Gastrocnemius medialis (tissue), 4 donors: ENCODE data around the gene CNIH3. TPM values are rescaled to one million over a fixed set of nuclear protein-coding genes. Genes with fewer than 3 reads are reported as not detected.

Source experiments
- ATAC-seq, 2 donors: fragments of 150-250 bp; one replicate each; pipeline ENCODE4 v1.9.1; 2016
- DNase-seq, 2 donors: peaks; one replicate each; pipeline ENCODE4 v3.0.0-alpha.2; 2019
- H3K27ac ChIP-seq, 4 donors: fragments of 200-600 bp; sonication (generic); 1 replicate in 1 of 4; 2 replicates in 3 of 4; pipeline ENCODE4 v1.5.1; 2016 to 2018; ENCODE audit warnings: mild to moderate bottlenecking in 2 of 4, moderate library complexity in 1 of 4
- H3K27me3 ChIP-seq, 3 donors: fragments of 200-600 bp; sonication (generic) in 2 of 3; 1 replicate in 1 of 3; 2 replicates in 2 of 3; pipeline versions ENCODE4 v1.5.1 to v1.6.0; 2016 to 2019; ENCODE audit warnings: mild to moderate bottlenecking in 1 of 3, moderate library complexity in 1 of 3
- H3K36me3 ChIP-seq, 2 donors: fragments of 200-600 bp; sonication (generic) in 1 of 2; one replicate each; pipeline ENCODE4 v1.5.1; 2017 to 2018
- H3K4me1 ChIP-seq, 2 donors: fragments of 200-600 bp; sonication (generic) in 1 of 2; one replicate each; pipeline ENCODE4 v1.5.1; 2016 to 2017; ENCODE audit warnings: mild to moderate bottlenecking in 2 of 2
- H3K4me3 ChIP-seq, 4 donors: fragments of 200-600 bp; sonication (generic) in 3 of 4; 1 replicate in 1 of 4; 2 replicates in 3 of 4; pipeline ENCODE4 v1.5.1; 2016 to 2019; ENCODE audit warnings: mild to moderate bottlenecking in 2 of 4
- H3K9me3 ChIP-seq, 3 donors: fragments of 200-600 bp; sonication (generic) in 2 of 3; 1 replicate in 1 of 3; 2 replicates in 2 of 3; pipeline ENCODE4 v1.5.1; 2016 to 2019
- POLR2A ChIP-seq, 2 donors: fragments of 450-650 bp; IDR thresholded peaks; one replicate each; pipeline ENCODE4 v1.6.1; 2017; ENCODE audit warnings: antibody characterized with exemption in 2 of 2, mild to moderate bottlenecking in 2 of 2, moderate library complexity in 2 of 2
- in situ Hi-C, 4 donors: fragments of 200-750 bp; cut with MboI; loops; one replicate each; pipeline versions ENCODE4 v1.15.0 to v1.8.0; 2017; ENCODE audit warnings: low sequenced_read_pairs in 4 of 4
- intact Hi-C: fragments of 100-400 bp; cut with DNase I; formaldehyde crosslinking; loops from one replicate; pipeline ENCODE4 v1.15.1; 2023; ENCODE audit warnings: low total_unique reads
- total RNA-seq, 4 donors: library from RNA; depleted of rRNA; stranded (reverse); fragments of >200 nt; gene quantifications; one replicate each; pipeline versions ENCODE4 v1.1.0 to v1.2.3, GENCODE V29; 2016
- TF ChIP-seq, protein P1 (sequence below), 5 experiments: fragments of 450-650 bp in 3 of 5; fragments of 200-600 bp in 2 of 5; sonication (generic) in 2 of 5; IDR thresholded peaks in 4 of 5; conservative IDR thresholded peaks in 1 of 5; 1 replicate in 4 of 5; 2 replicates in 1 of 5; pipeline ENCODE4 v1.5.1; 2016 to 2019; ENCODE audit warnings: antibody characterized with exemption in 5 of 5, mild to moderate bottlenecking in 3 of 5, moderate library complexity in 3 of 5

The CNIH3 gene
- total RNA-seq, 4 donors from 2014 or later, result 0.95 to 1.6 (median 1.5) TPM; not detected in 1

- TF ChIP-seq, protein P1, sequence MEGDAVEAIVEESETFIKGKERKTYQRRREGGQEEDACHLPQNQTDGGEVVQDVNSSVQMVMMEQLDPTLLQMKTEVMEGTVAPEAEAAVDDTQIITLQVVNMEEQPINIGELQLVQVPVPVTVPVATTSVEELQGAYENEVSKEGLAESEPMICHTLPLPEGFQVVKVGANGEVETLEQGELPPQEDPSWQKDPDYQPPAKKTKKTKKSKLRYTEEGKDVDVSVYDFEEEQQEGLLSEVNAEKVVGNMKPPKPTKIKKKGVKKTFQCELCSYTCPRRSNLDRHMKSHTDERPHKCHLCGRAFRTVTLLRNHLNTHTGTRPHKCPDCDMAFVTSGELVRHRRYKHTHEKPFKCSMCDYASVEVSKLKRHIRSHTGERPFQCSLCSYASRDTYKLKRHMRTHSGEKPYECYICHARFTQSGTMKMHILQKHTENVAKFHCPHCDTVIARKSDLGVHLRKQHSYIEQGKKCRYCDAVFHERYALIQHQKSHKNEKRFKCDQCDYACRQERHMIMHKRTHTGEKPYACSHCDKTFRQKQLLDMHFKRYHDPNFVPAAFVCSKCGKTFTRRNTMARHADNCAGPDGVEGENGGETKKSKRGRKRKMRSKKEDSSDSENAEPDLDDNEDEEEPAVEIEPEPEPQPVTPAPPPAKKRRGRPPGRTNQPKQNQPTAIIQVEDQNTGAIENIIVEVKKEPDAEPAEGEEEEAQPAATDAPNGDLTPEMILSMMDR (IDR thresholded peaks at IDR 0.05 in 4 of 5, conservative IDR thresholded peaks at IDR 0.05 in 1 of 5), result no peak
- TF ChIP-seq POLR2A (IDR thresholded peaks at IDR 0.05), result no peak
- Histone ChIP-seq H3K27ac (no peak overlapping the region), H3K4me1 (peaks cover 4% of the 10 kb centered on the region in 2 donors), H3K36me3 (no peaks in the 10 kb centered on the region), H3K9me3 (no peaks in the 10 kb centered on the region), H3K27me3 (no peaks in the 10 kb centered on the region), H3K4me3 (no peak overlapping the region)
- in situ Hi-C loops (no loop called here), intact Hi-C loops (loop anchor here (10.0 kb wide), 1 partner anchor 245 kb away; no protein-coding TSS in a partner anchor)
- ATAC-seq (no peak), DNase-seq (no peak)
Observed at GRCh38 chr1:224749916-224750315, 133.8 kb downstream of the CNIH3 start.

- no peaks in the 10 kb centered on the region for H3K27me3 ChIP-seq
- in situ Hi-C loops (no loop called here), intact Hi-C loops (no loop called here)
- ATAC-seq (no peak), DNase-seq (no peak)
- H3K4me3 ChIP-seq, result no peak overlapping the region
- no peaks in the 10 kb centered on the region for H3K9me3 ChIP-seq
- no peak overlapping the region for H3K27ac ChIP-seq
- H3K36me3 ChIP-seq, result no peaks in the 10 kb centered on the region
- TF ChIP-seq POLR2A (IDR thresholded peaks at IDR 0.05), result no peak
- TF ChIP-seq, protein P1 (IDR thresholded peaks at IDR 0.05 in 4 of 5, conservative IDR thresholded peaks at IDR 0.05 in 1 of 5), result no peak
- H3K4me1 ChIP-seq, result no peaks in the 10 kb centered on the region
Observed at GRCh38 chr1:224751624-224752311, 135.7 kb downstream of the CNIH3 start.

- no peak for TF ChIP-seq POLR2A (IDR thresholded peaks at IDR 0.05)
- TF ChIP-seq, protein P1 (IDR thresholded peaks at IDR 0.05 in 4 of 5, conservative IDR thresholded peaks at IDR 0.05 in 1 of 5), result no peak
- intact Hi-C loops, result no loop called here
- ATAC-seq, result no peak
Observed at GRCh38 chr1:224753491-224753890, 137.4 kb downstream of the CNIH3 start.

DNA sequence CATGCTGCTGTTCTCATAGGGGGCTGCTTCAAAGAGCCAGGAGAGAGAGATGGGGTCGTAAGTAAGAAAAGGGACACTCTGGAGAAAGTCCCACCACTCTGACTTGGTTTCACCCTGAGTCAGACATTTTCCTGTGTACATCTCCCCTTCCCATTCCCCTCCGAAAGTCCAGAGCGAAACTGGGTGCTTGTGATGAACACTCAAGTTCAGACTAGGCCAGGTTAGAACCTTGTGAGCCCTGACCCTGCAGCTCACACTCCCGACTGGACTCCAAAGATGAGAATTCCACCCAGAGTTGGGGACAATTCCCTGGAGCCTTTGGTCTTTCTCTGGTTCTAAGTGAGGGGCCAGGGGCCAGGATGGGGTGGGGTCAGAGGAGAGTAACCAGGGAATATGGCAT, 139.5 kb downstream of the CNIH3 start:
- Histone ChIP-seq H3K27ac (no peak overlapping the region), H3K4me3 (no peak overlapping the region), H3K27me3 (no peaks in the 10 kb centered on the region), H3K4me1 (no peaks in the 10 kb centered on the region), H3K9me3 (no peaks in the 10 kb centered on the region), H3K36me3 (no peaks in the 10 kb centered on the region)
- ATAC-seq (no peak), DNase-seq (no peak)
- no peak for TF ChIP-seq POLR2A (IDR thresholded peaks at IDR 0.05)
- TF ChIP-seq, protein P1 (IDR thresholded peaks at IDR 0.05 in 4 of 5, conservative IDR thresholded peaks at IDR 0.05 in 1 of 5), result no peak
- intact Hi-C loops, result no loop called here
- in situ Hi-C loops, result no loop called here

More at GRCh38 chr1:224753491-224753890, 137.4 kb downstream of the CNIH3 start:
- Histone ChIP-seq H3K27me3 (no peaks in the 10 kb centered on the region), H3K4me3 (no peak overlapping the region), H3K36me3 (no peaks in the 10 kb centered on the region), H3K9me3 (no peaks in the 10 kb centered on the region), H3K4me1 (no peaks in the 10 kb centered on the region), H3K27ac (no peak overlapping the region)
- in situ Hi-C loops, result no loop called here
- DNase-seq, result no peak
